OCI-LY1 (cell line): ENCODE measurements around the gene SUN5.

ENCODE experiments used
- H2AFZ ChIP-seq: fragments of 200-600 bp; sonication (generic), shearing (Covaris generic); 2 replicates; pipeline ENCODE4 v1.6.0; 2014; ENCODE audit warnings: antibody characterized with exemption, mild to moderate bottlenecking, low read length
- H3F3A ChIP-seq: fragments of 200-600 bp; sonication (generic), shearing (Covaris generic); 2 replicates; pipeline ENCODE4 v1.6.0; 2014; ENCODE audit warnings: mild to moderate bottlenecking, antibody characterized with exemption, low read length, moderate library complexity; ENCODE audit not compliant: insufficient read depth
- H3K27ac ChIP-seq: fragments of 200-600 bp; sonication (generic); 2 replicates; pipeline ENCODE4 v1.5.1; 2014; ENCODE audit warnings: low read length, mixed run types, mild to moderate bottlenecking, low read depth; ENCODE audit not compliant: poor library complexity, severe bottlenecking
- H3K27me3 ChIP-seq: fragments of 200-600 bp; sonication (generic); 2 replicates; pipeline ENCODE4 v1.6.0; 2014; ENCODE audit warnings: antibody characterized with exemption, mild to moderate bottlenecking, low read length, moderate library complexity; ENCODE audit not compliant: insufficient read depth
- H3K36me3 ChIP-seq: fragments of 200-600 bp; sonication (generic); 2 replicates; pipeline ENCODE4 v1.6.1; 2014; ENCODE audit warnings: mild to moderate bottlenecking, antibody characterized with exemption, low read length, moderate library complexity, mixed read lengths; ENCODE audit not compliant: insufficient read depth
- H3K4me1 ChIP-seq: fragments of 200-600 bp; sonication (generic); 2 replicates; pipeline ENCODE4 v1.5.1; 2014; ENCODE audit warnings: mild to moderate bottlenecking, low read length, moderate library complexity; ENCODE audit not compliant: insufficient read depth, severe bottlenecking
- H3K4me2 ChIP-seq: fragments of 200-600 bp; sonication (generic), shearing (Covaris generic); 2 replicates; pipeline ENCODE4 v1.6.1; 2014; ENCODE audit warnings: low read length
- H3K4me3 ChIP-seq: fragments of 200-600 bp; sonication (generic); 2 replicates; pipeline ENCODE4 v1.5.1; 2014; ENCODE audit warnings: low read length, low read depth, mild to moderate bottlenecking, mixed read lengths; ENCODE audit not compliant: poor library complexity, severe bottlenecking
- H3K79me2 ChIP-seq: fragments of 200-600 bp; shearing (Covaris generic); 2 replicates; pipeline ENCODE4 v1.6.1; 2016; ENCODE audit warnings: mixed run types, low read length, mixed read lengths; ENCODE audit not compliant: insufficient read depth
- H3K9ac ChIP-seq: fragments of 200-600 bp; sonication (generic), shearing (Covaris generic); 2 replicates; pipeline ENCODE4 v1.6.1; 2014; ENCODE audit warnings: mild to moderate bottlenecking, low read length, mixed read lengths
- H3K9me2 ChIP-seq: fragments of 200-600 bp; sonication (generic), shearing (Covaris generic); 2 replicates; pipeline ENCODE4 v1.6.1; 2014; ENCODE audit warnings: low read depth, mild to moderate bottlenecking, low read length, mixed read lengths
- H3K9me3 ChIP-seq: fragments of 200-600 bp; shearing (Covaris generic); 2 replicates; pipeline ENCODE4 v1.6.1; 2014; ENCODE audit warnings: low read length, mixed read lengths
- H4K20me1 ChIP-seq: fragments of 200-600 bp; sonication (generic), shearing (Covaris generic); 2 replicates; pipeline ENCODE4 v1.6.0; 2016; ENCODE audit warnings: mild to moderate bottlenecking, low read length; ENCODE audit not compliant: insufficient read depth
- CTCF ChIP-seq: fragments of 200-600 bp; sonication (generic), shearing (Covaris generic); IDR thresholded peaks from 2 replicates; pipeline ENCODE4 v1.5.1; 2017; ENCODE audit warnings: mild to moderate bottlenecking, antibody characterized with exemption, low read length, moderate library complexity, mixed read lengths
- EZH2 ChIP-seq: fragments of 200-600 bp; sonication (generic), shearing (Covaris generic); IDR thresholded peaks from 2 replicates; pipeline ENCODE4 v1.8.0; 2017; ENCODE audit warnings: borderline replicate concordance, mixed run types, mild to moderate bottlenecking, antibody characterized with exemption, low read length, moderate library complexity, mixed read lengths

SUN5 gene

GRCh38 chr20:32970115-32970972 is 33.9 kb downstream of the SUN5 start:
- Histone ChIP-seq H3K27ac (no peak overlapping the region), H3K4me1 (peaks cover 16% of the 10 kb centered on the region), H3K4me2 (no peak overlapping the region), H3F3A (no peaks in the 10 kb centered on the region), H3K36me3 (no peaks in the 10 kb centered on the region), H3K4me3 (no peak overlapping the region), H3K9me3 (no peaks in the 10 kb centered on the region), H3K27me3 (peaks cover 3% of the 10 kb centered on the region; the same call in 1 of the 2 replicates), H3K79me2 (no peaks in the 10 kb centered on the region), H3K9ac (no peak overlapping the region), H3K9me2 (no peaks in the 10 kb centered on the region), H2AFZ (no peak overlapping the region), H4K20me1 (no peaks in the 10 kb centered on the region)
- TF ChIP-seq CTCF (no peak), EZH2 (no peak)

GRCh38 chr20:32969356-32970114 is 34.7 kb downstream of the SUN5 start:
- Histone ChIP-seq H3K27me3 (peaks cover 3% of the 10 kb centered on the region; the same call in 1 of the 2 replicates), H3K9ac (no peak overlapping the region), H3K9me2 (no peaks in the 10 kb centered on the region), H3K4me3 (no peak overlapping the region), H3K4me2 (no peak overlapping the region), H3K79me2 (no peaks in the 10 kb centered on the region), H3K36me3 (no peaks in the 10 kb centered on the region), H4K20me1 (no peaks in the 10 kb centered on the region), H3K4me1 (peaks cover 16% of the 10 kb centered on the region), H3F3A (no peaks in the 10 kb centered on the region), H3K9me3 (no peaks in the 10 kb centered on the region), H3K27ac (no peak overlapping the region), H2AFZ (no peak overlapping the region)
- TF ChIP-seq CTCF (no peak), EZH2 (no peak)

GRCh38 chr20:32968478-32969241 is 35.6 kb downstream of the SUN5 start:
- no peaks in the 10 kb centered on the region for H3K9me3 ChIP-seq
- H3K36me3 ChIP-seq, result no peaks in the 10 kb centered on the region
- no peak overlapping the region for H3K4me2 ChIP-seq
- no peak overlapping the region for H3K27ac ChIP-seq
- no peak overlapping the region for H2AFZ ChIP-seq
- no peaks in the 10 kb centered on the region for H3F3A ChIP-seq
- H3K27me3 ChIP-seq, result peaks cover 3% of the 10 kb centered on the region; the same call in 1 of the 2 replicates
- H4K20me1 ChIP-seq, result no peaks in the 10 kb centered on the region
- TF ChIP-seq CTCF, result no peak
- no peak for TF ChIP-seq EZH2
- H3K9ac ChIP-seq, result no peak overlapping the region
- H3K4me3 ChIP-seq, result no peak overlapping the region
- no peaks in the 10 kb centered on the region for H3K79me2 ChIP-seq
- no peaks in the 10 kb centered on the region for H3K9me2 ChIP-seq
- peaks cover 16% of the 10 kb centered on the region for H3K4me1 ChIP-seq
